Stimulated activated memory B cell treated with anti-CD40 and anti-IgM and Interleukin-4, amounts not matched to agents 10 μg/mL and 1 μg/mL and 100 μg/mL, for 72 hours (primary cell): ENCODE data around the gene AMOTL1.
"Not testable (repeated sequence)": the region's sequence is repeated elsewhere in the genome, so short reads cannot be mapped to it uniquely, and the experiment has no call there.

Experiments
- ATAC-seq: fragments of 150-1000 bp; cut with Tn5 transposase; 2 replicates; pipeline ENCODE4 v1.10.0; 2021
- H3K27ac Mint-ChIP-seq: one replicate; pipeline ENCODE4 v1.8.0; 2022; ENCODE audit warnings: mild to moderate bottlenecking, mixed read lengths
- H3K27me3 Mint-ChIP-seq: one replicate; pipeline ENCODE4 v1.8.0; 2022; ENCODE audit warnings: mixed read lengths
- H3K36me3 Mint-ChIP-seq: one replicate; pipeline ENCODE4 v1.8.0; 2022; ENCODE audit warnings: mixed read lengths
- H3K4me1 Mint-ChIP-seq: one replicate; pipeline ENCODE4 v1.8.0; 2022; ENCODE audit warnings: mixed read lengths
- H3K4me3 Mint-ChIP-seq: one replicate; pipeline ENCODE4 v1.8.0; 2022; ENCODE audit warnings: mild to moderate bottlenecking, moderate library complexity, mixed read lengths
- H3K9me3 Mint-ChIP-seq: one replicate; pipeline ENCODE4 v1.8.0; 2022; ENCODE audit warnings: mixed read lengths

Gene AMOTL1

GRCh38 chr11:94830722-94831510 lies 62.8 kb downstream of the AMOTL1 start:
- no peaks in the 10 kb centered on the region for H3K27me3 Mint-ChIP-seq
- H3K27ac Mint-ChIP-seq: no peak overlapping the region

GRCh38 chr11:94831529-94831928 lies 63.4 kb downstream of the AMOTL1 start:
- H3K4me3 Mint-ChIP-seq: no peak overlapping the region
- no peaks in the 10 kb centered on the region for H3K4me1 Mint-ChIP-seq
- no peaks in the 10 kb centered on the region for H3K27me3 Mint-ChIP-seq
- no peak overlapping the region for H3K27ac Mint-ChIP-seq
- no peak for ATAC-seq
- no peaks in the 10 kb centered on the region for H3K36me3 Mint-ChIP-seq
- H3K9me3 Mint-ChIP-seq: no peaks in the 10 kb centered on the region

More at GRCh38 chr11:94830722-94831510, 62.8 kb downstream of the AMOTL1 start:
- H3K9me3 Mint-ChIP-seq: no peaks in the 10 kb centered on the region
- no peaks in the 10 kb centered on the region for H3K36me3 Mint-ChIP-seq
- H3K4me3 Mint-ChIP-seq: no peak overlapping the region
- no peak for ATAC-seq
- H3K4me1 Mint-ChIP-seq: no peaks in the 10 kb centered on the region

- no peaks in the 10 kb centered on the region for H3K4me1 Mint-ChIP-seq
- no peaks in the 10 kb centered on the region for H3K9me3 Mint-ChIP-seq
- no peak overlapping the region for H3K4me3 Mint-ChIP-seq
- H3K27me3 Mint-ChIP-seq: no peaks in the 10 kb centered on the region
- no peak overlapping the region for H3K27ac Mint-ChIP-seq
- no peak for ATAC-seq
- no peaks in the 10 kb centered on the region for H3K36me3 Mint-ChIP-seq
Observed at GRCh38 chr11:94832604-94833235, 64.6 kb downstream of the AMOTL1 start.

GRCh38 chr11:94834911-94835593 lies 66.9 kb downstream of the AMOTL1 start:
- no peaks in the 10 kb centered on the region for H3K9me3 Mint-ChIP-seq
- ATAC-seq: no peak
- no peak overlapping the region for H3K4me3 Mint-ChIP-seq

GRCh38 chr11:94835594-94835927 lies 67.4 kb downstream of the AMOTL1 start:
- Mint-ChIP-seq H3K27ac (no peak overlapping the region), H3K36me3 (no peaks in the 10 kb centered on the region), H3K9me3 (no peaks in the 10 kb centered on the region), H3K4me3 (no peak overlapping the region), H3K27me3 (peaks cover 12% of the 10 kb centered on the region), H3K4me1 (no peaks in the 10 kb centered on the region)
- ATAC-seq: no peak

More at GRCh38 chr11:94834911-94835593, 66.9 kb downstream of the AMOTL1 start:
- no peaks in the 10 kb centered on the region for H3K4me1 Mint-ChIP-seq
- no peak overlapping the region for H3K27ac Mint-ChIP-seq
- H3K27me3 Mint-ChIP-seq: peaks cover 12% of the 10 kb centered on the region
- no peaks in the 10 kb centered on the region for H3K36me3 Mint-ChIP-seq

GRCh38 chr11:94837317-94837716 lies 69.2 kb downstream of the AMOTL1 start:
- Mint-ChIP-seq H3K4me3 (no peak overlapping the region), H3K36me3 (no peaks in the 10 kb centered on the region), H3K4me1 (no peaks in the 10 kb centered on the region), H3K27me3 (peaks cover 12% of the 10 kb centered on the region), H3K27ac (no peak overlapping the region), H3K9me3 (no peaks in the 10 kb centered on the region)
- no peak for ATAC-seq

GRCh38 chr11:94838027-94838731 lies 70.0 kb downstream of the AMOTL1 start:
- peaks cover 17% of the 10 kb centered on the region for H3K27me3 Mint-ChIP-seq
- no peaks in the 10 kb centered on the region for H3K9me3 Mint-ChIP-seq
- no peaks in the 10 kb centered on the region for H3K36me3 Mint-ChIP-seq
- H3K4me1 Mint-ChIP-seq: no peaks in the 10 kb centered on the region
- H3K27ac Mint-ChIP-seq: no peak overlapping the region
- ATAC-seq: no peak
- H3K4me3 Mint-ChIP-seq: no peak overlapping the region

- Mint-ChIP-seq H3K27me3 (peaks cover 19% of the 10 kb centered on the region), H3K4me3 (no peak overlapping the region), H3K27ac (no peak overlapping the region), H3K4me1 (no peaks in the 10 kb centered on the region), H3K9me3 (no peaks in the 10 kb centered on the region), H3K36me3 (no peaks in the 10 kb centered on the region)
- ATAC-seq: no peak
Observed at GRCh38 chr11:94840209-94840608, 72.1 kb downstream of the AMOTL1 start.

- peaks cover 17% of the 10 kb centered on the region for H3K27me3 Mint-ChIP-seq
- H3K4me1 Mint-ChIP-seq: no peaks in the 10 kb centered on the region
- no peaks in the 10 kb centered on the region for H3K36me3 Mint-ChIP-seq
- no peak overlapping the region for H3K27ac Mint-ChIP-seq
- no peak for ATAC-seq
- no peak overlapping the region for H3K4me3 Mint-ChIP-seq
- no peaks in the 10 kb centered on the region for H3K9me3 Mint-ChIP-seq
Observed at GRCh38 chr11:94844031-94844430, 75.9 kb downstream of the AMOTL1 start.

- Mint-ChIP-seq H3K9me3 (no peaks in the 10 kb centered on the region), H3K36me3 (no peaks in the 10 kb centered on the region), H3K27me3 (peaks cover 16% of the 10 kb centered on the region), H3K27ac (no peak overlapping the region), H3K4me3 (no peak overlapping the region), H3K4me1 (no peaks in the 10 kb centered on the region)
- ATAC-seq: no peak
Observed at GRCh38 chr11:94845622-94846021, 77.5 kb downstream of the AMOTL1 start.

- Mint-ChIP-seq H3K36me3 (no peaks in the 10 kb centered on the region), H3K27me3 (peaks cover 9% of the 10 kb centered on the region), H3K9me3 (no peaks in the 10 kb centered on the region), H3K27ac (no peak overlapping the region), H3K4me1 (no peaks in the 10 kb centered on the region), H3K4me3 (no peak overlapping the region)
- no peak for ATAC-seq
Observed at GRCh38 chr11:94849839-94850238, 81.7 kb downstream of the AMOTL1 start.

GRCh38 chr11:94851864-94852636 lies 83.9 kb downstream of the AMOTL1 start:
- Mint-ChIP-seq H3K36me3 (no peaks in the 10 kb centered on the region), H3K4me1 (no peaks in the 10 kb centered on the region), H3K27ac (no peak overlapping the region), H3K27me3 (peaks cover 9% of the 10 kb centered on the region), H3K9me3 (no peaks in the 10 kb centered on the region), H3K4me3 (no peak overlapping the region)
- ATAC-seq: no peak

- not testable (repeated sequence) for H3K36me3 Mint-ChIP-seq, H3K4me1 Mint-ChIP-seq, ATAC-seq, H3K4me3 Mint-ChIP-seq, H3K9me3 Mint-ChIP-seq, H3K27ac Mint-ChIP-seq, H3K27me3 Mint-ChIP-seq
Observed at GRCh38 chr11:94853288-94853687, 85.1 kb downstream of the AMOTL1 start.

- no peak for ATAC-seq
- Mint-ChIP-seq H3K27ac (no peak overlapping the region), H3K27me3 (peaks cover 9% of the 10 kb centered on the region), H3K4me3 (no peak overlapping the region), H3K36me3 (no peaks in the 10 kb centered on the region), H3K4me1 (no peaks in the 10 kb centered on the region), H3K9me3 (no peaks in the 10 kb centered on the region)
Observed at GRCh38 chr11:94853836-94854235, 85.7 kb downstream of the AMOTL1 start.
